Psoas muscle (tissue), 8 donors: ENCODE results near the gene CDH26. TPM values are rescaled to one million over a fixed set of nuclear protein-coding genes. Genes with fewer than 3 reads are reported as not detected.

Experiments
- ATAC-seq, 4 donors: fragments of 200-7000 bp; cut with Tn5 transposase; one replicate each; pipeline ENCODE4 v1.9.1; 2020; ENCODE audit warnings: moderate library complexity in 3 of 4, mild to moderate bottlenecking in 2 of 4
- DNase-seq, 2 donors: peaks; one replicate each; pipeline ENCODE4 v3.0.0-alpha.2; 2020
- H3K27ac ChIP-seq: fragments of 200-600 bp; one replicate; pipeline ENCODE4 v1.8.0; 2022
- H3K27me3 ChIP-seq, 3 donors: fragments of 200-600 bp in 1 of 3; one replicate each; pipeline versions ENCODE4 v1.6.1 to v1.8.0; 2013 to 2022; ENCODE audit warnings: low read length in 2 of 3, mild to moderate bottlenecking in 2 of 3, moderate library complexity in 1 of 3; ENCODE audit not compliant: insufficient read depth in 3 of 3
- H3K36me3 ChIP-seq, 2 donors: fragments of 200-600 bp in 1 of 2; one replicate each; pipeline versions ENCODE4 v1.6.1 to v1.8.0; 2013 to 2022; ENCODE audit warnings: low read depth in 1 of 2, mild to moderate bottlenecking in 1 of 2, moderate library complexity in 1 of 2; ENCODE audit not compliant: insufficient read depth in 1 of 2
- H3K4me1 ChIP-seq: fragments of 200-600 bp; one replicate; pipeline ENCODE4 v1.8.0; 2022
- H3K4me3 ChIP-seq: fragments of 200-600 bp; one replicate; pipeline ENCODE4 v1.8.0; 2022; ENCODE audit warnings: mild to moderate bottlenecking
- H3K9me3 ChIP-seq: fragments of 200-600 bp; one replicate; pipeline ENCODE4 v1.8.0; 2022
- CTCF ChIP-seq: fragments of 200-600 bp; IDR thresholded peaks from one replicate; pipeline ENCODE4 v1.8.0; 2022; ENCODE audit warnings: antibody characterized with exemption
- WGBS, 3 donors: extraction: QIAGEN DNeasy Blood & Tissue Kit; methylation state at CpG; one replicate each; pipeline versions ENCODE4 v1.1.6 to v1.1.7; 2013; 5-methylcytosine and 5-hydroxymethylcytosine counted together
- intact Hi-C, 2 donors: fragments of 100-400 bp; cut with DNase I; formaldehyde crosslinking; loops; one replicate each; pipeline versions ENCODE4 v1.11.0 to v1.14.2; 2022
- polyA plus RNA-seq, 3 donors: library from polyadenylated mRNA; stranded (reverse); fragments of 200-250 nt; gene quantifications; one replicate each; pipeline ENCODE4 v1.2.3, GENCODE V29; 2013
- total RNA-seq, 4 donors: library from RNA; stranded (reverse); fragmentation: NEBNext Ultra II Directional in 2 of 4; extraction: Animal tissue kit (Norgen Biotek cat#: 25700) in 2 of 4; gene quantifications; one replicate each; pipeline versions ENCODE4 v1.2.1 to v1.2.4, GENCODE V29; 2021 to 2023
- donor health status: healthy with polysubstance abuse.
- donor health status: DM: no; HTN: no; CAD: no; lungs with moderate emphysema.
- donor health status: Bipolar disorder and iron deficiency.
- donor health status: healthy.
- donor health status: DM: yes; HTN: yes; CAD: no.
- donor health status: DM: no; HTN: no; CAD: no.
- donor health status: DM: no; HTN: no; CAD: no.
- donor health status: DM: yes; HTN: yes; CAD: no.

The CDH26 gene
- total and polyA plus RNA-seq, 7 donors: 0.18 to 0.77 (median 0.32) TPM

GRCh38 chr20:59936409-59936808 is 21.8 kb upstream of the CDH26 start:
- Histone ChIP-seq H3K4me3 (peak overlapping the region; percentile 85), H3K36me3 (no peaks in the 10 kb centered on the region), H3K4me1 (peaks cover 37% of the 10 kb centered on the region), H3K9me3 (no peaks in the 10 kb centered on the region), H3K27ac (peak overlapping the region; percentile 96), H3K27me3 (no peaks in the 10 kb centered on the region)
- ATAC-seq (no peak), DNase-seq (no peak)
- no peak for TF ChIP-seq CTCF
- WGBS, 3 donors: 46 to 58% (median 51%) methylated on average over 4 of the region's 4 CpGs
- intact Hi-C loops: loop anchor here in 1 of 2 donors (5.0 kb wide), 1 partner anchor 121 kb away; no protein-coding TSS in a partner anchor

- DNase-seq: no peak
- no peak for TF ChIP-seq CTCF
- no peaks in the 10 kb centered on the region for H3K36me3 ChIP-seq
- H3K4me3 ChIP-seq: peak overlapping the region; percentile 85
- no peaks in the 10 kb centered on the region for H3K27me3 ChIP-seq
- H3K4me1 ChIP-seq: peaks cover 45% of the 10 kb centered on the region
- no peaks in the 10 kb centered on the region for H3K9me3 ChIP-seq
- peak overlapping the region; percentile 96 for H3K27ac ChIP-seq
- 38 to 55% (median 39%) methylated on average over 3 of the region's 3 CpGs for WGBS, 3 donors
- intact Hi-C loops: loop anchor here in 1 of 2 donors (5.0 kb wide), 1 partner anchor 120 kb away; no protein-coding TSS in a partner anchor
- ATAC-seq: no peak
These were observed 21.1 kb upstream of the CDH26 start for GRCh38 chr20:59937150-59937549.

- Histone ChIP-seq H3K27ac (peak overlapping the region; percentile 96), H3K36me3 (peaks cover 0 to 10% of the 10 kb centered on the region in 2 donors), H3K27me3 (no peaks in the 10 kb centered on the region), H3K4me1 (peaks cover 55% of the 10 kb centered on the region), H3K9me3 (no peaks in the 10 kb centered on the region), H3K4me3 (peak overlapping the region; percentile 85)
- DNase-seq: no peak
- ATAC-seq: peak; percentile 55 to 70 (median 62)
- intact Hi-C loops: loop anchor here in 1 of 2 donors (5.0 kb wide), 1 partner anchor 119 kb away; no protein-coding TSS in a partner anchor
- WGBS, 3 donors: 22 to 40% (median 26%) methylated on average over 4 of the region's 4 CpGs
- TF ChIP-seq CTCF: no peak
These were observed 20.0 kb upstream of the CDH26 start for GRCh38 chr20:59938221-59938620.

GRCh38 chr20:59938696-59939051 is 19.5 kb upstream of the CDH26 start:
- ATAC-seq: peak; percentile 66 to 74 (median 70)
- H3K27me3 ChIP-seq: no peaks in the 10 kb centered on the region
- TF ChIP-seq CTCF: no peak
- no peaks in the 10 kb centered on the region for H3K9me3 ChIP-seq
- intact Hi-C loops: loop anchor here in 1 of 2 donors (5.0 kb wide), 1 partner anchor 119 kb away; no protein-coding TSS in a partner anchor
- peaks cover 0 to 15% of the 10 kb centered on the region in 2 donors for H3K36me3 ChIP-seq
- peak overlapping the region; percentile 85 for H3K4me3 ChIP-seq
- peak overlapping the region; percentile 96 for H3K27ac ChIP-seq
- WGBS, 3 donors: 61 to 69% (median 64%) methylated on average over 7 of the region's 7 CpGs
- DNase-seq: peak; percentile 76 to 90
- peaks cover 55% of the 10 kb centered on the region for H3K4me1 ChIP-seq
